IPS-20b (cell line): ENCODE data around the gene TTC7B.

ENCODE experiments used
- H3K27ac ChIP-seq: one replicate; pipeline ENCODE4 v1.5.1; 2013; ENCODE audit warnings: low read length
- H3K27me3 ChIP-seq: 2 replicates; pipeline ENCODE4 v1.6.1; 2013; ENCODE audit warnings: mild to moderate bottlenecking, low read length, inconsistent platforms; ENCODE audit not compliant: insufficient read depth
- H3K36me3 ChIP-seq: 2 replicates; pipeline ENCODE4 v1.6.1; 2013; ENCODE audit warnings: low read depth, mild to moderate bottlenecking, inconsistent platforms, low read length, moderate library complexity; ENCODE audit not compliant: insufficient read depth
- H3K4me1 ChIP-seq: 2 replicates; pipeline ENCODE4 v1.6.1; 2013; ENCODE audit warnings: mild to moderate bottlenecking, control low read depth, inconsistent platforms, low read length, moderate library complexity; ENCODE audit not compliant: insufficient read depth
- H3K4me3 ChIP-seq: 2 replicates; pipeline ENCODE4 v1.5.1; 2013; ENCODE audit warnings: mild to moderate bottlenecking, low read length, inconsistent platforms
- H3K9ac ChIP-seq: 2 replicates; pipeline ENCODE4 v1.6.1; 2013; ENCODE audit warnings: low read depth, mild to moderate bottlenecking, inconsistent platforms, low read length, moderate library complexity
- H3K9me3 ChIP-seq: 2 replicates; pipeline ENCODE4 v1.6.1; 2013; ENCODE audit warnings: mild to moderate bottlenecking, low read depth, low read length, inconsistent platforms; ENCODE audit not compliant: insufficient read depth

Gene TTC7B

GRCh38 chr14:90556666-90557450 is 259.4 kb downstream of the TTC7B start:
- Histone ChIP-seq H3K9me3 (no peaks in the 10 kb centered on the region), H3K27me3 (peaks cover 12% of the 10 kb centered on the region; the same call in 1 of the 2 replicates), H3K4me3 (no peak overlapping the region), H3K27ac (no peak overlapping the region), H3K36me3 (no peaks in the 10 kb centered on the region), H3K9ac (peak overlapping the region; percentile 45; the same call in 1 of the 2 replicates), H3K4me1 (peaks cover 10% of the 10 kb centered on the region)

- peak overlapping the region; percentile 45; the same call in 1 of the 2 replicates for H3K9ac ChIP-seq
- no peaks in the 10 kb centered on the region for H3K9me3 ChIP-seq
- peaks cover 10% of the 10 kb centered on the region for H3K4me1 ChIP-seq
- H3K36me3 ChIP-seq = no peaks in the 10 kb centered on the region
- no peak overlapping the region for H3K27ac ChIP-seq
- H3K27me3 ChIP-seq = peaks cover 12% of the 10 kb centered on the region; the same call in 1 of the 2 replicates
- no peak overlapping the region for H3K4me3 ChIP-seq
Measured at GRCh38 chr14:90556012-90556477, 260.2 kb downstream of the TTC7B start.

DNA sequence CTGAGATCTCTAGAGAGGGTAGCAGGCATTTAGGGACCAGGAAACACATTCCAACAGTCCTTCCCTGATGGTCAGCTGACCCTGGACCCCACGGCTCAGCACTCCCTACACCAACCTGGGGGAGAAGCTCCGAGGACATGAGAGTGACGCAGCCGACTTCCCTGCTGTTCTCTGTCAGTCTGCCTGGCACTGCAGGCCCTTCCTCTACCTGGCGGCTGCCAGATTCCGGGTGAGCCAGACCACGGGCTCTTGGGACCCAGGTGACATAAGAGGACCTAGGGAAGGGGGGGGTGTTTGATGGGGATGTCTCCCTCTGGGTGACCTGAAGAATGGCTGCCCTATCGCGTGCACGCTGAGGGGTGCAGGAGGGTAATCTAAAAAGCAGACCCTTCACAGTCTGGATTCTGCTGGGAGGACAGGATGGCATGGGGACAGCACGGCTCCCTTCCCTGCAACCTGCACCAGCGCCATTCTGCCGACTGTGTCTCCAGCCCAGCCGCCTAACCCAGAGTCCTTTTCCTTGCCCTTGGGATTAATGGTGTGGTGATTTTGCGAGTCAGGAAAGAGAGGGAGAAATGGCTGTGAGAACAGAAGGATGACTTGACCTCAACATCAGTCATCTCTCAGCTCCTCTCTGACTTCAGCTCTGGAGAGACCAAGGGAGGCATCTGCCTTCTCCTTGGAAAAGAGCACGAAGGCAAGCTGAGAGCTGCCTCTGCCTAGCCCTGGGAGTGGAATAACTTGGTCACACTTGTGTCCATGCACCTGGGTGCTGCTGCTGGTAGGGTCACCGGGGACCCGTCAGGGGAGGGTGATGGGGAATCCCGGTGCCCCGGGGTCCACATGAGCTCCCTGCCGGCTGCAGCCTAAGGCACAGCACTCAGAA is 260.9 kb downstream of the TTC7B start:
- Histone ChIP-seq H3K27ac (no peak overlapping the region), H3K4me1 (peaks cover 10% of the 10 kb centered on the region), H3K27me3 (peaks cover 12% of the 10 kb centered on the region; the same call in 1 of the 2 replicates), H3K36me3 (no peaks in the 10 kb centered on the region), H3K4me3 (no peak overlapping the region), H3K9me3 (peaks cover 2% of the 10 kb centered on the region; the same call in 1 of the 2 replicates), H3K9ac (peak overlapping the region; percentile 45; the same call in 1 of the 2 replicates)

- peaks cover 10% of the 10 kb centered on the region for H3K4me1 ChIP-seq
- H3K36me3 ChIP-seq = no peaks in the 10 kb centered on the region
- H3K9me3 ChIP-seq = peaks cover 6% of the 10 kb centered on the region; the same call in 1 of the 2 replicates
- peaks cover 12% of the 10 kb centered on the region; the same call in 1 of the 2 replicates for H3K27me3 ChIP-seq
- no peak overlapping the region for H3K9ac ChIP-seq
- H3K4me3 ChIP-seq = no peak overlapping the region
- no peak overlapping the region for H3K27ac ChIP-seq
Measured at GRCh38 chr14:90554341-90554740, 261.9 kb downstream of the TTC7B start.

DNA sequence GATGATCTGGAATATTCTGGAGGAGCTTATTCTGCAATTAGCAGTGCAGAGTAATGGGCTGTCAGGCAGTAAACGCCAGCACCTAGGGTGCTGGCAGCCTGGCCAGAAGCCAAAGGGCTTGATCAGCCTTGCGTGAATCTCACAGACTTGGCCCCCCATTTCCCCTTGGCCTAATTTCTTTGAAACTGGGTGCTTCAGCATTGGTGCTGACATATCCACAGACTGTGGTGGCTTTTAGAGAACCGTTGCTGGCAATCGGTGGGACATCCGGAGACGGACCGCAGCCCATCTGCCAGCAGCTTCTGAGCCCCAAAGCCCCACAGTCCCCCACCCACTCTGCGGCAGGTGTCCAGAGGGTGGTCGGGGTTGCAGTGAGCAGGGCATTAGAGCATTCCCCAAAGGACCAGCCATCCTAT is 262.3 kb downstream of the TTC7B start:
- H3K4me1 ChIP-seq = peaks cover 10% of the 10 kb centered on the region
- no peak overlapping the region for H3K27ac ChIP-seq
- H3K4me3 ChIP-seq = no peak overlapping the region
- H3K9ac ChIP-seq = no peak overlapping the region
- H3K9me3 ChIP-seq = peaks cover 6% of the 10 kb centered on the region; the same call in 1 of the 2 replicates
- no peaks in the 10 kb centered on the region for H3K36me3 ChIP-seq
- H3K27me3 ChIP-seq = peaks cover 12% of the 10 kb centered on the region; the same call in 1 of the 2 replicates

DNA sequence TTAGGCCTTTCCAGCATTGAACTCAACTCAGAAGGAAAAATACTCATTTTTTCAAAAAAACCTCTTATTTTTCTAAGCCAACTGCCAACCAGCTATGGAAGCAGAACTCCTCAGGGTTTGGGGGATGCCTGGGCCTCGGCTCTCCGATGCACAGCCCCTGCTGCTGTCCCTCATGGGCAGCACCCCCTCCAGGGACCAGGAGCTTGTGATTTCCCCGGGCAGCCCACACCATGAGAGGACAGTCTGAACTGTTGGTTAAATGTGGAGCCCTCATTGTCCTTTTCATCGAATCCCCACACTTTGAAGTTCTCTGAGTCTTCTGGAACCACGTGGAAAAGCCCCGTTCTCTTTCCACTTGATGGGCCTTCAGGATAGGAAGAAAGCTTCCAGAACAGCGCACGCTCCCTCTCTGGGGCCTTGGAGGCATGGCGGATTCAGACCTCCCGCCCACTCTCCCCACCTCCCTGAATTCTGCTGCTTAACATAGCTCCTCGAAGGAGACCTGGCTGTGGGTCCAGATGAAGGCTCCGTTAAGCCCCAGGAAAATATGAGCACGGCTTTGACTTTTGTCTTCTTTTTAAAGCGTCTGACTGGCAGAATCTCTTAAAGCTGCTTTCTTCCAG is 262.8 kb downstream of the TTC7B start:
- Histone ChIP-seq H3K27ac (no peak overlapping the region), H3K4me3 (no peak overlapping the region), H3K4me1 (peaks cover 10% of the 10 kb centered on the region), H3K27me3 (peaks cover 12% of the 10 kb centered on the region; the same call in 1 of the 2 replicates), H3K9me3 (peaks cover 6% of the 10 kb centered on the region; the same call in 1 of the 2 replicates), H3K36me3 (no peaks in the 10 kb centered on the region), H3K9ac (no peak overlapping the region)

DNA sequence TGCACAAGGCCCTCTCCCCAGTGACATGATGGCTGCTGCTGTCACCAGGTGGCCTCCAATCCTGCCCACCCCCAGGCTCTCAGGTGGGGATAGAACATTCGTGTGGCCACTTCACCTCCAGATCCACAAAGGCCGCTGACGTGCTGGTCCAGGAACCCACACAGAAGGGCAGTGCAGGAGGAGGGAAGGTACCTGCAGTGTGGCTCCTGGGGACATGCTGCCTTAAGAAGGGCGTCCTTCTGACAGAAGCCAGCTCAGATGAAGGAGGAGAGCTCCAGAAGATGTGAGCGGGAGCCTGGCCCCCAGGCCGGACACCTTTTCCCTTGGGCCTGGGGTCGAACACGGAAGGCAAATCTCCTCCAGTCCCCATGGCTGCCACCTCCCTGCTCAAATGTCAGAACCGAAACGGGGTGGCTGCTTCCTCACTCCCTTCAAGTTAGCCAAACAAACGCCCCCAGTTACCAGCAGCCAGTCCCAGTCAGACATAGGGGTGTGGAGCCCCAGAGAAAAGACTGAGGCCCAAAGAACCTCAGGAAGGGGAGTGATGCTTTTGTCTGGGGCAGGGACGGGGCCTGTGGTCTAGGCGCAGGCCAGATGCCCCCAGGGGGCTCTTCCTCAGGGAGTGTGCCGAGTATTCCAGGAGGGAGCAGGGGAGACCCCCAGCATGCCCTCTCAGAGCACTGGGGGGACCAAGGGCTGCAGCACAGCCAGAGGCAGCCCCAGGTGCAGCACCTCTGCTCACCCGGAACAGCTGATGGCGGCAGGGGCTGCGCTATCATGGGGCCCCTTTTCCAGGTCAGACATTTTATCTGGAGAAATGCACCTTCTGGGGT is 263.5 kb downstream of the TTC7B start:
- Histone ChIP-seq H3K9ac (no peak overlapping the region), H3K27ac (no peak overlapping the region), H3K4me3 (no peak overlapping the region)

DNA sequence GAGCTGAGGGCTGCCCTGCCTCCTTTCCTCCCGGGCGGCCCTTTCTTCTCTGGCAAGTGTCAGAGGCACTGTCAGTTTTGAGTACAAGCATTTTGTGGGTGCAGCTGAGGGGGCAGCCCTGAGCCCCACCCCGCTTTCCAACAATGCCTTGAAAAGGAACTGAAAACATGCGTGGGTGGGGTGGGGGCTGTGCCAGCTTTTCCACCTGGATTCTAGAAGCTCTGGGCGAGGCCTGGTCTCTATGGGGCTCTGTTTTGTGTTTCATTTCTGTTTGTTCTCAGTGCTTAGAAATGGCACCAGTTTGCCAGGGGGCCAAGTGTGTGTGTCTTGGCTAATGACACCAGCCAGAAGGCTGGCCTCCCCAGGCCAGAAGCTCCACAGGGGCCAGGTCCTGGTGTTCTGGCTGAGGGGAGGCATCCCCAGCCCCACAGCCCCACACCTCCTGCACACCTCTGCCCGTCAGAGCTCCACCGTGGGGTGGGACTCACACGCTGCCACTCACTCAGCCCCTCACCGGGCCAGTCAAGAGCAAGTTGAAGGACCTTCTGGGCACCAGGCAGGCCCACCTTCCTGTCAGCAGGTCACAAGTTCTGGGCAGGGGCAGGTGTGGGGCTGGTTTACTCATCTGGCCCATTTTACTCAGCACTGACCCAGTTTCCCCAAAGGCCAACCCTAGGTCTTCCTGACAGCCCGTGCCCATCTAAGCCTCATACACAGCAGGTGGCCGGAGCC is 264.3 kb downstream of the TTC7B start:
- Histone ChIP-seq H3K9me3 (peaks cover 6% of the 10 kb centered on the region; the same call in 1 of the 2 replicates), H3K27ac (no peak overlapping the region), H3K9ac (no peak overlapping the region), H3K36me3 (no peaks in the 10 kb centered on the region), H3K4me3 (no peak overlapping the region), H3K27me3 (peaks cover 12% of the 10 kb centered on the region; the same call in 1 of the 2 replicates), H3K4me1 (peaks cover 10% of the 10 kb centered on the region)

More for the DNA sequence above, 263.5 kb downstream of the TTC7B start:
- peaks cover 6% of the 10 kb centered on the region; the same call in 1 of the 2 replicates for H3K9me3 ChIP-seq
- H3K4me1 ChIP-seq = peaks cover 10% of the 10 kb centered on the region
- peaks cover 12% of the 10 kb centered on the region; the same call in 1 of the 2 replicates for H3K27me3 ChIP-seq
- H3K36me3 ChIP-seq = no peaks in the 10 kb centered on the region

DNA sequence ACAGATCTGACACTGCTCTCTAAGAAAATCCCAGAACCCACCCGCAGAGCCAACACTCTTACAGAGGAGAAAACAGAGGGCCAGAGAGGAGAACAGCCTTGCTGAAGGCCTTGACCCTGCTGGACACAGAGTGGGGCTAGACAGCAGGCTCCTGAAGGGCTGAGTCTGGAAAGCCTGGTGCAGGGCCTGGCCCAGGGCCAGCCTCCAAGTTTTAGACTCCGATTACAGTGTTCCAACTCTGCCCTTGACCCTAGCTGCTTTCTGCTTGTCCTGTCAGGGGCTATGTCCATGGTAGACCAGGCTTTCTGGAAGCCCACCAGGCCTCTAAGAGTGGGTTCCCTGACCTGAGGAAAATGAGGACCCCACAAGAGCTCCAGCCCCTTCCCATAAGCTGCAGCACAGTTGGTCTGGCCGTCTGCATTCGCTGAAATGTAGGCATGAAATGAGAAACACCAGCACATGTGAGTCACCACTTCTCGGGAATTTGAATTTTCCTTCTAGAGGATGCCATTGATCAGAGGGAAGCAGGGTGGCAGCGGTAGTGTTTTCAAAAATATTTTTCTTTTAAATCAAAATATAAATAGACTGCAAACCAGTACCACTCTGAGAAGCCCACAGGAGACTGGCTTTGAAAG is 265.0 kb downstream of the TTC7B start:
- H3K27ac ChIP-seq = no peak overlapping the region
- no peak overlapping the region for H3K9ac ChIP-seq
- no peak overlapping the region for H3K4me3 ChIP-seq
- peaks cover 4% of the 10 kb centered on the region; the same call in 1 of the 2 replicates for H3K4me1 ChIP-seq
- H3K36me3 ChIP-seq = no peaks in the 10 kb centered on the region
- H3K9me3 ChIP-seq = peaks cover 6% of the 10 kb centered on the region; the same call in 1 of the 2 replicates
- H3K27me3 ChIP-seq = peaks cover 10% of the 10 kb centered on the region; the same call in 1 of the 2 replicates
